B cell (primary cell): ENCODE results near the gene ZDHHC14. TPM values are rescaled to one million over a fixed set of nuclear protein-coding genes. Genes with fewer than 3 reads are reported as not detected.

Experiments
- ATAC-seq: fragments of 200-7000 bp; cut with Tn5 transposase; one replicate; pipeline ENCODE4 v1.10.0; 2021; ENCODE audit warnings: low read depth, mild to moderate bottlenecking, moderate number of reproducible peaks, moderate library complexity
- CTCF ChIA-PET: fragments of 350-600 bp; sonication (Branson Sonifier 250); formaldehyde crosslinking; loops from one replicate; lab custom pipeline; 2021; ENCODE audit warnings: antibody characterized with exemption, inconsistent platforms; lab: Charles Lee
- POLR2A ChIA-PET: fragments of 350-600 bp; sonication (Branson Sonifier 250); formaldehyde crosslinking; loops from one replicate; lab custom pipeline; 2021; ENCODE audit warnings: antibody characterized with exemption; lab: Charles Lee
- DNase-seq: peaks from one replicate; pipeline ENCODE4 v3.0.0; 2013
- H2AFZ ChIP-seq: 2 replicates; pipeline ENCODE4 v1.6.1; 2012; ENCODE audit warnings: mild to moderate bottlenecking, low read depth, low read length; ENCODE audit not compliant: insufficient read depth, poor library complexity, severe bottlenecking
- H3K27ac ChIP-seq, 2 donors: 1 replicate in 1 of 2; 2 replicates in 1 of 2; pipeline ENCODE4 v1.5.1; 2012 to 2013; ENCODE audit warnings: low read length in 2 of 2, mild to moderate bottlenecking in 2 of 2, moderate library complexity in 1 of 2
- H3K27me3 ChIP-seq, 4 experiments: fragments of 200-600 bp in 1 of 4; sonication (generic) in 1 of 4; replicated peaks in 1 of 4; 1 replicate in 2 of 4; 2 replicates in 2 of 4; pipeline versions ENCODE4 v1.6.1 to v1.7.0; 2013 to 2016; ENCODE audit warnings: low read length in 3 of 4, mild to moderate bottlenecking in 2 of 4, mixed read lengths in 1 of 4, moderate library complexity in 1 of 4; ENCODE audit not compliant: insufficient read depth in 4 of 4, control insufficient read depth in 3 of 4; ENCODE audit errors: control extremely low read depth in 1 of 4
- H3K36me3 ChIP-seq, 2 experiments: replicated peaks in 1 of 2; 1 replicate in 1 of 2; 2 replicates in 1 of 2; pipeline versions ENCODE4 v1.6.1 to v1.7.1; 2013; ENCODE audit warnings: low read length in 1 of 2; ENCODE audit not compliant: insufficient read depth in 2 of 2, control insufficient read depth in 1 of 2; ENCODE audit errors: control extremely low read depth in 1 of 2, extremely low read depth in 1 of 2
- H3K4me1 ChIP-seq, 2 donors: fragments of 200-600 bp in 1 of 2; sonication (generic) in 1 of 2; 1 replicate in 1 of 2; 2 replicates in 1 of 2; pipeline versions ENCODE4 v1.5.1 to v1.6.1; 2013 to 2017; ENCODE audit warnings: low read length in 2 of 2; ENCODE audit not compliant: control insufficient read depth in 2 of 2, insufficient read depth in 2 of 2
- H3K4me2 ChIP-seq: replicated peaks from 2 replicates; pipeline ENCODE3; 2012; ENCODE audit warnings: mild to moderate bottlenecking, low read depth, low read length; ENCODE audit not compliant: poor library complexity, severe bottlenecking
- H3K4me3 ChIP-seq, 5 experiments: fragments of 200-600 bp in 1 of 5; sonication (generic) in 1 of 5; 1 replicate in 3 of 5; 2 replicates in 2 of 5; pipeline versions ENCODE4 v1.5.1 to v1.7.0; 2011 to 2016; ENCODE audit warnings: low read length in 4 of 5, mild to moderate bottlenecking in 4 of 5, low read depth in 2 of 5, control low read depth in 1 of 5, moderate library complexity in 1 of 5; ENCODE audit not compliant: insufficient read depth in 1 of 5; ENCODE audit errors: control extremely low read depth in 1 of 5, extremely low read depth in 1 of 5
- H3K79me2 ChIP-seq: fragments of 200-600 bp; sonication (generic); one replicate; pipeline ENCODE4 v1.6.0; 2016; ENCODE audit warnings: low read length; ENCODE audit not compliant: control insufficient read depth, insufficient read depth
- H3K9ac ChIP-seq: fragments of 200-600 bp; sonication (generic); 2 replicates; pipeline ENCODE4 v1.6.1; 2017; ENCODE audit warnings: mild to moderate bottlenecking, low read length, moderate library complexity
- H3K9me3 ChIP-seq, 3 donors: one replicate each; pipeline versions ENCODE4 v1.6.1 to v1.7.1; 2013; ENCODE audit warnings: low read length in 2 of 3; ENCODE audit not compliant: control insufficient read depth in 2 of 3, insufficient read depth in 1 of 3; ENCODE audit errors: control extremely low read depth in 1 of 3
- H4K20me1 ChIP-seq: 2 replicates; pipeline ENCODE4 v1.6.0; 2012; ENCODE audit warnings: mild to moderate bottlenecking, low read length; ENCODE audit not compliant: insufficient read depth, control insufficient read depth, poor library complexity, severe bottlenecking
- H3K27ac Mint-ChIP-seq: one replicate; pipeline ENCODE4 v1.8.0; 2021; ENCODE audit warnings: mixed read lengths
- H3K27me3 Mint-ChIP-seq: one replicate; pipeline ENCODE4 v1.8.0; 2021; ENCODE audit warnings: mixed read lengths
- H3K4me1 Mint-ChIP-seq: one replicate; pipeline ENCODE4 v1.8.0; 2021; ENCODE audit warnings: mixed read lengths
- H3K4me3 Mint-ChIP-seq: one replicate; pipeline ENCODE4 v1.8.0; 2021; ENCODE audit warnings: mixed read lengths
- H3K9me3 Mint-ChIP-seq: one replicate; pipeline ENCODE4 v1.8.0; 2022; ENCODE audit warnings: mixed read lengths; ENCODE audit not compliant: insufficient read depth
- CTCF ChIP-seq: fragments of 200-600 bp; IDR thresholded peaks from one replicate; pipeline ENCODE4 v1.8.0; 2022; ENCODE audit warnings: antibody characterized with exemption, mild to moderate bottlenecking
- EZH2 ChIP-seq: IDR thresholded peaks from 2 replicates; pipeline ENCODE4 v1.6.1; 2012; ENCODE audit warnings: borderline replicate concordance, low read depth, mild to moderate bottlenecking, moderate library complexity, low read length; ENCODE audit not compliant: insufficient read depth, poor library complexity, severe bottlenecking
- WGBS: methylation state at CpG from one replicate; pipeline ENCODE4 v1.1.5; 2013; ENCODE audit warnings: missing lambda C conversion rate; ENCODE audit not compliant: insufficient coverage; 5-methylcytosine and 5-hydroxymethylcytosine counted together
- intact Hi-C: fragments of 100-400 bp; cut with micrococcal nuclease; formaldehyde crosslinking; loops from one replicate; pipeline ENCODE4 v1.10.0; 2022
- polyA plus RNA-seq: library from polyadenylated mRNA; depleted of rRNA; stranded (reverse); fragments of >200 nt; gene quantifications from 2 replicates; pipeline ENCODE4 v1.2.3, GENCODE V29; 2012
- total RNA-seq, 2 donors: library from RNA; stranded (reverse); fragments of 120-200 nt in 1 of 2; gene quantifications; 1 replicate in 1 of 2; 2 replicates in 1 of 2; pipeline versions ENCODE4 v1.2.3 to v1.2.4, GENCODE V29; 2013 to 2022

Gene ZDHHC14
- total and polyA plus RNA-seq, 2 donors (not counting 1 experiment from before 2014, with no cell fraction given) = 8.8 to 50.4 TPM

- H3K4me1 Mint-ChIP-seq = peaks cover 22% of the 10 kb centered on the region
- H3K27ac ChIP-seq = no peak overlapping the region
- no peaks in the 10 kb centered on the region for H3K27me3 ChIP-seq
- H3K9me3 ChIP-seq = peaks cover 0 to 3% (median 1%) of the 10 kb centered on the region in 3 donors
- no peak for DNase-seq
- no peaks in the 10 kb centered on the region for H3K27me3 Mint-ChIP-seq
- H3K9me3 Mint-ChIP-seq = peaks cover 3% of the 10 kb centered on the region
- no peak for TF ChIP-seq EZH2
- TF ChIP-seq CTCF = no peak
- intact Hi-C loops = no loop called here
- no peak overlapping the region for H3K27ac Mint-ChIP-seq
- H3K4me3 ChIP-seq = no peak overlapping the region
- no peak overlapping the region for H3K4me2 ChIP-seq
- ChIA-PET POLR2A (no interaction called here), CTCF (interaction anchor here (1.1 to 1.8 kb wide), 4 partner anchors 9 to 271 kb away, joined by 3 to 6 read pairs (median 4); no protein-coding TSS in a partner anchor)
- ATAC-seq = no peak
- no peak overlapping the region for H3K4me3 Mint-ChIP-seq
- WGBS = 97% methylated on average over 3 of the region's 3 CpGs
- peaks cover 0 to 13% of the 10 kb centered on the region in 2 experiments for H3K36me3 ChIP-seq
- H3K9ac ChIP-seq = no peak overlapping the region
- H3K4me1 ChIP-seq = peaks cover 2 to 4% of the 10 kb centered on the region in 2 donors
- H2AFZ ChIP-seq = no peak overlapping the region
- peaks cover 6% of the 10 kb centered on the region for H4K20me1 ChIP-seq
- H3K79me2 ChIP-seq = peaks cover 30% of the 10 kb centered on the region
Measured at GRCh38 chr6:157396026-157396425, 15.0 kb downstream of the ZDHHC14 start.

GRCh38 chr6:157397660-157398059 lies 16.7 kb downstream of the ZDHHC14 start:
- WGBS = 100% methylated on average over 1 of the region's 9 CpGs
- Histone ChIP-seq H3K27ac (no peak overlapping the region), H3K9ac (no peak overlapping the region), H2AFZ (no peak overlapping the region), H3K79me2 (peaks cover 15% of the 10 kb centered on the region), H4K20me1 (peaks cover 6% of the 10 kb centered on the region), H3K4me3 (no peak overlapping the region), H3K27me3 (no peaks in the 10 kb centered on the region), H3K36me3 (peaks cover 0 to 17% of the 10 kb centered on the region in 2 experiments), H3K4me2 (no peak overlapping the region), H3K9me3 (peaks cover 0 to 4% (median 0%) of the 10 kb centered on the region in 3 donors), H3K4me1 (peaks cover 4 to 5% of the 10 kb centered on the region in 2 donors)
- TF ChIP-seq EZH2 (no peak), CTCF (no peak)
- Mint-ChIP-seq H3K4me3 (no peak overlapping the region), H3K27ac (no peak overlapping the region), H3K27me3 (no peaks in the 10 kb centered on the region), H3K4me1 (peaks cover 19% of the 10 kb centered on the region), H3K9me3 (no peaks in the 10 kb centered on the region)
- intact Hi-C loops = no loop called here
- ChIA-PET CTCF (interaction anchor here (1.0 to 1.8 kb wide), 2 partner anchors 268 to 270 kb away, joined by 3 to 6 read pairs; no protein-coding TSS in a partner anchor), POLR2A (interaction anchor here (1.2 kb wide), 1 partner anchor 14 kb away, joined by 3 read pairs; no protein-coding TSS in a partner anchor)
- DNase-seq (no peak), ATAC-seq (no peak)
